DND-41 (cell line): ENCODE data around the gene PSEN2.

Experiments used
- ATAC-seq: fragments of 200-7000 bp; cut with Tn5 transposase; 3 replicates; pipeline ENCODE4 v1.9.1; 2021; ENCODE audit warnings: low read depth; ENCODE audit not compliant: insufficient read depth
- DNase-seq: peaks from one replicate; pipeline ENCODE4 v3.0.0-alpha.2; 2020
- H2AFZ ChIP-seq: 2 replicates; pipeline ENCODE4 v1.6.0; 2012; ENCODE audit warnings: low read depth, low read length
- H3K27ac ChIP-seq: 2 replicates; pipeline ENCODE4 v1.5.1; 2012; ENCODE audit warnings: low read length, inconsistent platforms
- H3K27me3 ChIP-seq: fragments of 200-600 bp; sonication (generic); 2 replicates; pipeline ENCODE4 v1.6.0; 2012; ENCODE audit warnings: low read length, mild to moderate bottlenecking, inconsistent platforms; ENCODE audit not compliant: insufficient read depth, poor library complexity
- H3K36me3 ChIP-seq: 2 replicates; pipeline ENCODE4 v1.5.1; 2012; ENCODE audit warnings: low read length, inconsistent platforms; ENCODE audit not compliant: insufficient read depth
- H3K4me1 ChIP-seq: 2 replicates; pipeline ENCODE4 v1.5.1; 2012; ENCODE audit warnings: mild to moderate bottlenecking, low read length; ENCODE audit not compliant: insufficient read depth
- H3K4me2 ChIP-seq: 2 replicates; pipeline ENCODE4 v1.6.0; 2012; ENCODE audit warnings: mild to moderate bottlenecking, moderate library complexity, low read length, inconsistent platforms; ENCODE audit not compliant: insufficient read depth
- H3K4me3 ChIP-seq, 2 experiments: fragments of 200-600 bp in 1 of 2; shearing (Covaris generic) in 1 of 2; 2 replicates each; pipeline ENCODE4 v1.5.1; 2012 to 2016; ENCODE audit warnings: inconsistent platforms in 2 of 2, low read length in 2 of 2, mild to moderate bottlenecking in 2 of 2, low read depth in 1 of 2, moderate library complexity in 1 of 2
- H3K79me2 ChIP-seq: 2 replicates; pipeline ENCODE4 v1.6.0; 2012; ENCODE audit warnings: low read length, inconsistent platforms; ENCODE audit not compliant: insufficient read depth
- H3K9ac ChIP-seq: 2 replicates; pipeline ENCODE4 v1.6.0; 2012; ENCODE audit warnings: low read depth, mild to moderate bottlenecking, inconsistent platforms, low read length, moderate library complexity
- H3K9me3 ChIP-seq: 2 replicates; pipeline ENCODE4 v1.5.1; 2012; ENCODE audit warnings: low read length, moderate library complexity, mild to moderate bottlenecking, inconsistent platforms; ENCODE audit not compliant: insufficient read depth, severe bottlenecking
- H4K20me1 ChIP-seq: 2 replicates; pipeline ENCODE4 v1.6.0; 2012; ENCODE audit warnings: low read length; ENCODE audit not compliant: insufficient read depth
- CTCF ChIP-seq: IDR thresholded peaks from 2 replicates; pipeline ENCODE4 v1.5.1; 2012; ENCODE audit warnings: borderline replicate concordance, low read length, moderate library complexity, mild to moderate bottlenecking; ENCODE audit not compliant: poor library complexity, severe bottlenecking; ENCODE audit errors: extremely low read depth
- EZH2 ChIP-seq: IDR thresholded peaks from 3 replicates; pipeline ENCODE4 v1.6.1; 2012; ENCODE audit warnings: borderline replicate concordance, low read depth, mild to moderate bottlenecking, moderate library complexity, low read length, inconsistent platforms; ENCODE audit not compliant: severe bottlenecking

The PSEN2 gene

DNA sequence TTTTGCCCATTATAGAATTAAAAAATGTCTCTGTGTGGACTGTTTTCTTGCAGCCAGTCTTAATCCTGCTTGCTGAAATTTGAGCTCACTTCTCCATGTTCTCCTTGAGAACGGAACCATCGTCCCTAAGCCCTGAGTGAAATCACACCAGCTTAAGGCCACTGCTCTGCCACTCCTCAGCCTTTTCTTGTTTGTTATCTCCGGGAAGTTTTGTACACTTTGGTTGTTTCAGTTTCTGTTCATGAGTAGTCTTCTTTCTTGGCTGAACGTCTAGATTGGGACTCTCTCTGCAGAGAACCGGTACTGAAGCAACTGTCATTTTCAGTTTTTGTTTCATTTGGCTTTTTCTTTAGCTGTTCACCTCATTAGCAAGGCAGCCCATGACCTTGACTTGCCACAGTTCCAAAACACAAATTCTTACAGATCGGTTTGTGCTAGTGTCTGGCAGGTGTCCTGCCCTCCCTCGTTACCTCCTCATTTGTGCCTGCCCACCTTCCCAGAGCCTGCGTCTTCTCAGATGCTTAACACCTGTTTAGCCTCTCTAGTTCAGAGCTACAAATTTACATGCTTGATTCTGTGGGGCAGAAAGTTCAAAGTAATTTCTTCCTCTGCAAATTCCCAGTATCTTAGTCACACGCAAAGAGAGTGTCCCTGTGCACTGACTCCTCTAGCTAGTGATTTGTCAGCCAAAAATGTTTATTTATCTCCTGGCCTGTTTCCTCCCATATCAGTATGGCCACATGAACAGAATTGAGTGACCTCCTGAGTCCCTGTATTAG lies 12.4 kb downstream of the PSEN2 start:
- Histone ChIP-seq H3K27me3 (peaks cover 4% of the 10 kb centered on the region), H4K20me1 (no peaks in the 10 kb centered on the region), H3K4me1 (peaks cover 17% of the 10 kb centered on the region), H3K36me3 (no peaks in the 10 kb centered on the region), H3K27ac (peak overlapping the region; percentile 42; the same call in 1 of the 2 replicates), H3K79me2 (no peaks in the 10 kb centered on the region), H3K9ac (peak overlapping the region; percentile 26; the same call in 1 of the 2 replicates), H3K4me2 (peak overlapping the region; percentile 40), H2AFZ (peak overlapping the region; percentile 66), H3K4me3 (no peak overlapping the region), H3K9me3 (no peaks in the 10 kb centered on the region)
- ATAC-seq (peak; percentile 71), DNase-seq (peak; percentile 6)
- TF ChIP-seq CTCF, result no peak

DNA sequence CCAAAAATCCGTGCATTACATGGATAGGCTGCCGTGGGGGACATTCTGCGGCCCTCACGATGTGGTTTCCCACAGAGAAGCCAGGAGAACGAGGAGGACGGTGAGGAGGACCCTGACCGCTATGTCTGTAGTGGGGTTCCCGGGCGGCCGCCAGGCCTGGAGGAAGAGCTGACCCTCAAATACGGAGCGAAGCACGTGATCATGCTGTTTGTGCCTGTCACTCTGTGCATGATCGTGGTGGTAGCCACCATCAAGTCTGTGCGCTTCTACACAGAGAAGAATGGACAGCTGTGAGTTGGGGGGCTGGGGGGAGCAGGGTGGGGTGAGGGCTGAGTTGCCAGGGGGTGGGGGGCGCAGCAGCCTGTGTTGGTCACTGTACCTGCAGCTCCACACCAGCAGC lies 13.2 kb downstream of the PSEN2 start:
- H3K9me3 ChIP-seq, result no peaks in the 10 kb centered on the region
- no peak overlapping the region for H2AFZ ChIP-seq
- no peak overlapping the region for H3K4me2 ChIP-seq
- H3K9ac ChIP-seq, result no peak overlapping the region
- peaks cover 17% of the 10 kb centered on the region for H3K4me1 ChIP-seq
- H3K36me3 ChIP-seq, result no peaks in the 10 kb centered on the region
- no peak for ATAC-seq
- DNase-seq, result no peak
- H3K4me3 ChIP-seq, result no peak overlapping the region
- no peak for TF ChIP-seq CTCF
- TF ChIP-seq EZH2, result no peak
- H4K20me1 ChIP-seq, result no peaks in the 10 kb centered on the region
- H3K27ac ChIP-seq, result no peak overlapping the region
- H3K79me2 ChIP-seq, result no peaks in the 10 kb centered on the region
- peaks cover under 1% of the 10 kb centered on the region for H3K27me3 ChIP-seq

DNA sequence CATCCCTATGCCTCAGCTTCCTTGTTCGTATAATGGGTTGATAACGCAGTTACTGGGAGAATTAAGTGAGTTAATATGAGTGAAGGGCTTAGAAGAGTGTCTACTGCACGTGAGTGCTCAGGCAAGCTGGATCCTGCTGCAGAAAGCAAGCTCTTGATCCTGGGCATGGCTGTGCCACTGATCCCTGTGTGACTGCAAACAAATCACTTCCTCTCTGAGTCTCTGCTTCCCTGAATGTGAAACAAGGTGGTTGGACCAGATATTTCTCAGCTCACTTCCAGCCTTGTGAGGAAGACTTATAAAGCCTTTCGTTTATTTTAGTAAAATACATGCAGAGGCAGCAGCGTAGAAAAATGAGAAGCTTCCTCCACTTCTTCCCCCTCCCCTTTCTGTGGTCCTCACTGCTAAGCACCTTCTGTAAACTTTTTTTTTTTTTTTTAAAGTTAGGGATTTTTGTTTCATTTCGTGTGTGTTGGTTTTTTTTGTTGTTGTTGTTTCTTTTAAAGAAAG lies 13.8 kb downstream of the PSEN2 start:
- Histone ChIP-seq H3K27ac (no peak overlapping the region), H3K4me1 (peaks cover 17% of the 10 kb centered on the region), H4K20me1 (no peaks in the 10 kb centered on the region), H3K36me3 (no peaks in the 10 kb centered on the region), H3K9me3 (no peaks in the 10 kb centered on the region), H3K4me2 (no peak overlapping the region), H3K27me3 (no peaks in the 10 kb centered on the region), H2AFZ (no peak overlapping the region), H3K4me3 (no peak overlapping the region), H3K79me2 (no peaks in the 10 kb centered on the region), H3K9ac (no peak overlapping the region)
- no peak for TF ChIP-seq CTCF
- no peak for TF ChIP-seq EZH2
- ATAC-seq (no peak), DNase-seq (no peak)
